Measurements from ENCODE around the gene TERT.

TERT gene

GRCh38 chr5:1318659-1319251 is 23.9 kb upstream of the TERT start:
- no peak for ATAC-seq
- TF ChIP-seq TOX (CRISPR knock-in tag; IDR thresholded peaks at IDR 0.05; ENCODE audit: borderline replicate concordance) (no peak), ISL1 (CRISPR knock-in tag; IDR thresholded peaks at IDR 0.05) (no peak)

DNA sequence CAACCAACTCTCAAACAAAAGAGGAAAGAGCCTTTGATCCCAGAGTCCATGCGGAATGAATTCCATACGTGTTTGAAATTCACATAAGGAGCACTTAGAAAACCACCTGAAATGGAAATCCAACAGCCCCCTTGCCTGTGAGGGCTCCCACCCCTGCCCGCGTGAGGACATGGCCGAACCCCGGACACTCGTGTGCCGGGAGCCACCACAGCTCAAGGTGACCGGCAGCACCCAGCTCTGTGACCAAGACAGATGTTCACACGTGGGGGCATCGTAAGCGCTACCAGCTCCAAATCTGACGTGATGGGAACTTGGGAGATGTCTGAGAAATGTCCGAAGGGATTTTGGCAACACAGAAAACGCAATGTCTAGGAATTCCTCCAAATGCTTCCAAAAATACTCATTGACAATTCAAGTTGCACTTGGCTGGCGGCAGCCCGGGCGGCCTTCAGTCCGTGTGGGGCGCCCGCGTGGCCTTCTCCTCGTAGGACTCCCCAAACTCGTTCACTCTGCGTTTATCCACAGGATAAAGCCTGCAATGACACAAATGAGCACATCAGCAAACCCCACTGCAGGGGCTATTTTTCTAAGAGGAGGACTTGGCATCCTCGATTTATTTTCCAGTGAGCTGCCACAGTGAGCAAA is 23.2 kb upstream of the TERT start:
- no peak for ATAC-seq

GRCh38 chr5:1316588-1317340 is 21.9 kb upstream of the TERT start:
- no peak for ATAC-seq
- no peak for TF ChIP-seq BACH2 (CRISPR knock-in tag; IDR thresholded peaks at IDR 0.05; ENCODE audit: borderline replicate concordance)
- TF ChIP-seq TCF4 (CRISPR knock-in tag; IDR thresholded peaks at IDR 0.05; ENCODE audit: borderline replicate concordance): no peak
- TF ChIP-seq TOX (CRISPR knock-in tag; IDR thresholded peaks at IDR 0.05; ENCODE audit: borderline replicate concordance): no peak
- TF ChIP-seq CSRNP3 (CRISPR knock-in tag; IDR thresholded peaks at IDR 0.05): no peak
- TF ChIP-seq, protein P1, sequence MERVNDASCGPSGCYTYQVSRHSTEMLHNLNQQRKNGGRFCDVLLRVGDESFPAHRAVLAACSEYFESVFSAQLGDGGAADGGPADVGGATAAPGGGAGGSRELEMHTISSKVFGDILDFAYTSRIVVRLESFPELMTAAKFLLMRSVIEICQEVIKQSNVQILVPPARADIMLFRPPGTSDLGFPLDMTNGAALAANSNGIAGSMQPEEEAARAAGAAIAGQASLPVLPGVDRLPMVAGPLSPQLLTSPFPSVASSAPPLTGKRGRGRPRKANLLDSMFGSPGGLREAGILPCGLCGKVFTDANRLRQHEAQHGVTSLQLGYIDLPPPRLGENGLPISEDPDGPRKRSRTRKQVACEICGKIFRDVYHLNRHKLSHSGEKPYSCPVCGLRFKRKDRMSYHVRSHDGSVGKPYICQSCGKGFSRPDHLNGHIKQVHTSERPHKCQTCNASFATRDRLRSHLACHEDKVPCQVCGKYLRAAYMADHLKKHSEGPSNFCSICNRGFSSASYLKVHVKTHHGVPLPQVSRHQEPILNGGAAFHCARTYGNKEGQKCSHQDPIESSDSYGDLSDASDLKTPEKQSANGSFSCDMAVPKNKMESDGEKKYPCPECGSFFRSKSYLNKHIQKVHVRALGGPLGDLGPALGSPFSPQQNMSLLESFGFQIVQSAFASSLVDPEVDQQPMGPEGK (CRISPR knock-in tag; IDR thresholded peaks at IDR 0.05; ENCODE audit: borderline replicate concordance): peak; percentile 17; the same call in 1 of the 2 replicates
- no peak for TF ChIP-seq ARNTL (CRISPR knock-in tag; IDR thresholded peaks at IDR 0.05; ENCODE audit: borderline replicate concordance, low read depth)

More for the DNA sequence above, 23.2 kb upstream of the TERT start:
- no peak for TF ChIP-seq ZFP30 (CRISPR knock-in tag; IDR thresholded peaks at IDR 0.05)
- TF ChIP-seq, protein P2, sequence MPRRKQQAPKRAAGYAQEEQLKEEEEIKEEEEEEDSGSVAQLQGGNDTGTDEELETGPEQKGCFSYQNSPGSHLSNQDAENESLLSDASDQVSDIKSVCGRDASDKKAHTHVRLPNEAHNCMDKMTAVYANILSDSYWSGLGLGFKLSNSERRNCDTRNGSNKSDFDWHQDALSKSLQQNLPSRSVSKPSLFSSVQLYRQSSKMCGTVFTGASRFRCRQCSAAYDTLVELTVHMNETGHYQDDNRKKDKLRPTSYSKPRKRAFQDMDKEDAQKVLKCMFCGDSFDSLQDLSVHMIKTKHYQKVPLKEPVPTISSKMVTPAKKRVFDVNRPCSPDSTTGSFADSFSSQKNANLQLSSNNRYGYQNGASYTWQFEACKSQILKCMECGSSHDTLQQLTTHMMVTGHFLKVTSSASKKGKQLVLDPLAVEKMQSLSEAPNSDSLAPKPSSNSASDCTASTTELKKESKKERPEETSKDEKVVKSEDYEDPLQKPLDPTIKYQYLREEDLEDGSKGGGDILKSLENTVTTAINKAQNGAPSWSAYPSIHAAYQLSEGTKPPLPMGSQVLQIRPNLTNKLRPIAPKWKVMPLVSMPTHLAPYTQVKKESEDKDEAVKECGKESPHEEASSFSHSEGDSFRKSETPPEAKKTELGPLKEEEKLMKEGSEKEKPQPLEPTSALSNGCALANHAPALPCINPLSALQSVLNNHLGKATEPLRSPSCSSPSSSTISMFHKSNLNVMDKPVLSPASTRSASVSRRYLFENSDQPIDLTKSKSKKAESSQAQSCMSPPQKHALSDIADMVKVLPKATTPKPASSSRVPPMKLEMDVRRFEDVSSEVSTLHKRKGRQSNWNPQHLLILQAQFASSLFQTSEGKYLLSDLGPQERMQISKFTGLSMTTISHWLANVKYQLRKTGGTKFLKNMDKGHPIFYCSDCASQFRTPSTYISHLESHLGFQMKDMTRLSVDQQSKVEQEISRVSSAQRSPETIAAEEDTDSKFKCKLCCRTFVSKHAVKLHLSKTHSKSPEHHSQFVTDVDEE (CRISPR knock-in tag; IDR thresholded peaks at IDR 0.05): no peak
- TF ChIP-seq, protein P1 (CRISPR knock-in tag; IDR thresholded peaks at IDR 0.05; ENCODE audit: borderline replicate concordance): no peak
- TF ChIP-seq CSDC2 (CRISPR knock-in tag; IDR thresholded peaks at IDR 0.05): no peak
- no peak for TF ChIP-seq ZNF70 (CRISPR knock-in tag; IDR thresholded peaks at IDR 0.05)
- no peak for TF ChIP-seq ARNTL (CRISPR knock-in tag; IDR thresholded peaks at IDR 0.05; ENCODE audit: borderline replicate concordance, low read depth)
- no peak for TF ChIP-seq ZNF565 (CRISPR knock-in tag; conservative IDR thresholded peaks at IDR 0.05; ENCODE audit: low read depth)
- TF ChIP-seq ZFP3 (CRISPR knock-in tag; IDR thresholded peaks at IDR 0.05): no peak
- TF ChIP-seq CSRNP3 (CRISPR knock-in tag; IDR thresholded peaks at IDR 0.05): no peak
- TF ChIP-seq ZC3H10 (CRISPR knock-in tag; IDR thresholded peaks at IDR 0.05): no peak
- no peak for TF ChIP-seq TCF4 (CRISPR knock-in tag; IDR thresholded peaks at IDR 0.05; ENCODE audit: borderline replicate concordance)
- no peak for TF ChIP-seq OSR1 (CRISPR knock-in tag; IDR thresholded peaks at IDR 0.05)
- TF ChIP-seq PPARA (CRISPR knock-in tag; IDR thresholded peaks at IDR 0.05; ENCODE audit: borderline replicate concordance): no peak
- TF ChIP-seq SNAI2 (CRISPR knock-in tag; IDR thresholded peaks at IDR 0.05): no peak
- no peak for TF ChIP-seq CREB5 (CRISPR knock-in tag; IDR thresholded peaks at IDR 0.05; ENCODE audit: low read depth)
- TF ChIP-seq ISL1 (CRISPR knock-in tag; IDR thresholded peaks at IDR 0.05): no peak
- TF ChIP-seq RARB (CRISPR knock-in tag; IDR thresholded peaks at IDR 0.05): no peak

All from SK-N-SH treated with all-trans-retinoic acid at 6 μM for 48 hours (cell line).